HepG2 (cell line): ENCODE measurements around the gene FGFBP1.

Source experiments
- ATF7 ChIP-seq, 2 experiments: fragments of 450-650 bp in 1 of 2; sonication (generic) in 1 of 2; formaldehyde crosslinking in 1 of 2; IDR thresholded peaks; 2 replicates each; pipeline versions ENCODE4 v1.4.0 to v1.6.1; 2016 to 2020; ENCODE audit warnings: antibody characterized with exemption in 1 of 2, mild to moderate bottlenecking in 1 of 2, missing genetic modification reagents in 1 of 2
- CTCF ChIP-seq: sonication (generic); formaldehyde crosslinking; IDR thresholded peaks from 2 replicates; pipeline ENCODE4 v1.5.0; 2020; ENCODE audit warnings: mild to moderate bottlenecking, missing genetic modification reagents, moderate library complexity
- HINFP ChIP-seq: sonication (generic); formaldehyde crosslinking; IDR thresholded peaks from 2 replicates; pipeline ENCODE4 v1.4.0; 2020; ENCODE audit warnings: low read depth, mild to moderate bottlenecking, missing genetic modification reagents
- POLR2AphosphoS5 ChIP-seq: IDR thresholded peaks from 2 replicates; pipeline ENCODE4 v1.6.1; 2012; ENCODE audit warnings: low read depth, low read length
- USF2 ChIP-seq, 2 experiments: sonication (generic) in 1 of 2; formaldehyde crosslinking in 1 of 2; IDR thresholded peaks; 2 replicates each; pipeline versions ENCODE4 v1.5.1 to v1.6.1; 2011 to 2020; ENCODE audit warnings: borderline replicate concordance in 1 of 2, low read depth in 1 of 2, low read length in 1 of 2, mild to moderate bottlenecking in 1 of 2, missing genetic modification reagents in 1 of 2, moderate library complexity in 1 of 2
- ZBTB2 ChIP-seq: sonication (generic); formaldehyde crosslinking; IDR thresholded peaks from 2 replicates; pipeline ENCODE4 v1.8.0; 2022; ENCODE audit warnings: low read depth, missing genetic modification reagents
- ZNF280B ChIP-seq: sonication (generic); formaldehyde crosslinking; IDR thresholded peaks from 2 replicates; pipeline ENCODE4 v1.5.0; 2020; ENCODE audit warnings: missing genetic modification reagents, mild to moderate bottlenecking, borderline replicate concordance
- ZNF580 ChIP-seq: IDR thresholded peaks from 2 replicates; pipeline ENCODE4 v1.6.1; 2016; ENCODE audit warnings: low read depth, borderline replicate concordance
- ZSCAN29 ChIP-seq: sonication (generic); formaldehyde crosslinking; conservative IDR thresholded peaks from 2 replicates; pipeline ENCODE4 v1.4.0; 2020; ENCODE audit warnings: mild to moderate bottlenecking, missing genetic modification reagents
- TF ChIP-seq, protein P1 (sequence below): sonication (generic); formaldehyde crosslinking; IDR thresholded peaks from 2 replicates; pipeline ENCODE4 v1.4.0; 2020; ENCODE audit warnings: missing genetic modification reagents
- TF ChIP-seq, protein P2 (sequence below): sonication (generic); formaldehyde crosslinking; IDR thresholded peaks from 2 replicates; pipeline ENCODE4 v1.4.0; 2020; ENCODE audit warnings: missing genetic modification reagents
- TF ChIP-seq, protein P3 (sequence below): sonication (generic); formaldehyde crosslinking; IDR thresholded peaks from 2 replicates; pipeline ENCODE4 v1.4.0; 2020; ENCODE audit warnings: low read depth, mild to moderate bottlenecking, missing genetic modification reagents
- TF ChIP-seq, protein P4 (sequence below): IDR thresholded peaks from 2 replicates; pipeline ENCODE4 v1.6.1; 2012; ENCODE audit warnings: inconsistent platforms

GRCh38 chr4:15968551-15969300 is 30.2 kb upstream of the FGFBP1 start:
- TF ChIP-seq, protein P1, sequence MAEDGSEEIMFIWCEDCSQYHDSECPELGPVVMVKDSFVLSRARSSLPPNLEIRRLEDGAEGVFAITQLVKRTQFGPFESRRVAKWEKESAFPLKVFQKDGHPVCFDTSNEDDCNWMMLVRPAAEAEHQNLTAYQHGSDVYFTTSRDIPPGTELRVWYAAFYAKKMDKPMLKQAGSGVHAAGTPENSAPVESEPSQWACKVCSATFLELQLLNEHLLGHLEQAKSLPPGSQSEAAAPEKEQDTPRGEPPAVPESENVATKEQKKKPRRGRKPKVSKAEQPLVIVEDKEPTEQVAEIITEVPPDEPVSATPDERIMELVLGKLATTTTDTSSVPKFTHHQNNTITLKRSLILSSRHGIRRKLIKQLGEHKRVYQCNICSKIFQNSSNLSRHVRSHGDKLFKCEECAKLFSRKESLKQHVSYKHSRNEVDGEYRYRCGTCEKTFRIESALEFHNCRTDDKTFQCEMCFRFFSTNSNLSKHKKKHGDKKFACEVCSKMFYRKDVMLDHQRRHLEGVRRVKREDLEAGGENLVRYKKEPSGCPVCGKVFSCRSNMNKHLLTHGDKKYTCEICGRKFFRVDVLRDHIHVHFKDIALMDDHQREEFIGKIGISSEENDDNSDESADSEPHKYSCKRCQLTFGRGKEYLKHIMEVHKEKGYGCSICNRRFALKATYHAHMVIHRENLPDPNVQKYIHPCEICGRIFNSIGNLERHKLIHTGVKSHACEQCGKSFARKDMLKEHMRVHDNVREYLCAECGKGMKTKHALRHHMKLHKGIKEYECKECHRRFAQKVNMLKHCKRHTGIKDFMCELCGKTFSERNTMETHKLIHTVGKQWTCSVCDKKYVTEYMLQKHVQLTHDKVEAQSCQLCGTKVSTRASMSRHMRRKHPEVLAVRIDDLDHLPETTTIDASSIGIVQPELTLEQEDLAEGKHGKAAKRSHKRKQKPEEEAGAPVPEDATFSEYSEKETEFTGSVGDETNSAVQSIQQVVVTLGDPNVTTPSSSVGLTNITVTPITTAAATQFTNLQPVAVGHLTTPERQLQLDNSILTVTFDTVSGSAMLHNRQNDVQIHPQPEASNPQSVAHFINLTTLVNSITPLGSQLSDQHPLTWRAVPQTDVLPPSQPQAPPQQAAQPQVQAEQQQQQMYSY (CRISPR knock-in tag) = no peak
- TF ChIP-seq HINFP (no peak), ZNF580 (CRISPR knock-in tag) (no peak), POLR2AphosphoS5 (no peak), ZBTB2 (CRISPR knock-in tag) (no peak), ZSCAN29 (no peak), ZNF280B (CRISPR knock-in tag) (no peak), CTCF (no peak), ATF7 (IDR thresholded peaks at IDR 0.05) (no peak), ATF7 (CRISPR knock-in tag; IDR thresholded peaks at IDR 0.05) (no peak), USF2 (IDR thresholded peaks at IDR 0.05; ENCODE audit: low read depth, low read length) (no peak), USF2 (CRISPR knock-in tag; IDR thresholded peaks at IDR 0.05; ENCODE audit: borderline replicate concordance) (no peak)
- TF ChIP-seq, protein P2, sequence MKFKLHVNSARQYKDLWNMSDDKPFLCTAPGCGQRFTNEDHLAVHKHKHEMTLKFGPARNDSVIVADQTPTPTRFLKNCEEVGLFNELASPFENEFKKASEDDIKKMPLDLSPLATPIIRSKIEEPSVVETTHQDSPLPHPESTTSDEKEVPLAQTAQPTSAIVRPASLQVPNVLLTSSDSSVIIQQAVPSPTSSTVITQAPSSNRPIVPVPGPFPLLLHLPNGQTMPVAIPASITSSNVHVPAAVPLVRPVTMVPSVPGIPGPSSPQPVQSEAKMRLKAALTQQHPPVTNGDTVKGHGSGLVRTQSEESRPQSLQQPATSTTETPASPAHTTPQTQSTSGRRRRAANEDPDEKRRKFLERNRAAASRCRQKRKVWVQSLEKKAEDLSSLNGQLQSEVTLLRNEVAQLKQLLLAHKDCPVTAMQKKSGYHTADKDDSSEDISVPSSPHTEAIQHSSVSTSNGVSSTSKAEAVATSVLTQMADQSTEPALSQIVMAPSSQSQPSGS (CRISPR knock-in tag) = no peak
- TF ChIP-seq, protein P3, sequence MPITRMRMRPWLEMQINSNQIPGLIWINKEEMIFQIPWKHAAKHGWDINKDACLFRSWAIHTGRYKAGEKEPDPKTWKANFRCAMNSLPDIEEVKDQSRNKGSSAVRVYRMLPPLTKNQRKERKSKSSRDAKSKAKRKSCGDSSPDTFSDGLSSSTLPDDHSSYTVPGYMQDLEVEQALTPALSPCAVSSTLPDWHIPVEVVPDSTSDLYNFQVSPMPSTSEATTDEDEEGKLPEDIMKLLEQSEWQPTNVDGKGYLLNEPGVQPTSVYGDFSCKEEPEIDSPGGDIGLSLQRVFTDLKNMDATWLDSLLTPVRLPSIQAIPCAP (CRISPR knock-in tag) = no peak
- TF ChIP-seq, protein P4, sequence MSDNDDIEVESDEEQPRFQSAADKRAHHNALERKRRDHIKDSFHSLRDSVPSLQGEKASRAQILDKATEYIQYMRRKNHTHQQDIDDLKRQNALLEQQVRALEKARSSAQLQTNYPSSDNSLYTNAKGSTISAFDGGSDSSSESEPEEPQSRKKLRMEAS = no peak
